Liver (tissue), 9 donors: ENCODE measurements around the gene TRIM63. TPM values are rescaled to one million over a fixed set of nuclear protein-coding genes. Genes with fewer than 3 reads are reported as not detected.
"Not testable (repeated sequence)": the region's sequence is repeated elsewhere in the genome, so short reads cannot be mapped to it uniquely, and the experiment has no call there.

Experiments
- DNase-seq: peaks from one replicate; pipeline ENCODE4 v3.0.0-alpha.2; 2017; ENCODE audit warnings: low spot score
- H3K27ac ChIP-seq, 2 donors: one replicate each; pipeline ENCODE4 v1.7.0; 2013; ENCODE audit warnings: inconsistent platforms in 2 of 2, low read length in 2 of 2, control low read depth in 1 of 2, low read depth in 1 of 2, mild to moderate bottlenecking in 1 of 2
- H3K27me3 ChIP-seq, 4 donors: one replicate each; pipeline versions ENCODE4 v1.6.1 to v1.7.0; 2013; ENCODE audit warnings: low read length in 3 of 4, inconsistent platforms in 1 of 4, mild to moderate bottlenecking in 1 of 4, moderate library complexity in 1 of 4; ENCODE audit not compliant: control insufficient read depth in 4 of 4, insufficient read depth in 4 of 4
- H3K36me3 ChIP-seq, 4 donors: one replicate each; pipeline versions ENCODE4 v1.6.1 to v1.7.0; 2013; ENCODE audit warnings: low read length in 3 of 4, mild to moderate bottlenecking in 3 of 4, low read depth in 1 of 4, moderate library complexity in 1 of 4; ENCODE audit not compliant: control insufficient read depth in 4 of 4, insufficient read depth in 3 of 4
- H3K4me1 ChIP-seq, 4 donors: one replicate each; pipeline versions ENCODE4 v1.6.1 to v1.7.0; 2013; ENCODE audit warnings: low read length in 3 of 4, mild to moderate bottlenecking in 3 of 4, moderate library complexity in 1 of 4; ENCODE audit not compliant: control insufficient read depth in 4 of 4, insufficient read depth in 4 of 4
- H3K4me3 ChIP-seq, 3 donors: one replicate each; pipeline versions ENCODE4 v1.6.1 to v1.7.0; 2013; ENCODE audit warnings: low read length in 3 of 3, control low read depth in 1 of 3, low read depth in 1 of 3, mild to moderate bottlenecking in 1 of 3
- H3K9ac ChIP-seq, 2 donors: one replicate each; pipeline ENCODE4 v1.7.0; 2013; ENCODE audit warnings: low read length in 2 of 2, mild to moderate bottlenecking in 2 of 2, moderate library complexity in 2 of 2, control low read depth in 1 of 2, low read depth in 1 of 2
- H3K9me3 ChIP-seq, 4 donors: one replicate each; pipeline versions ENCODE4 v1.6.1 to v1.7.0; 2013; ENCODE audit warnings: low read length in 3 of 4; ENCODE audit not compliant: control insufficient read depth in 4 of 4
- FOXA2 ChIP-seq: IDR thresholded peaks from 2 replicates; pipeline ENCODE4 v1.6.1; 2016; ENCODE audit warnings: antibody characterized with exemption
- GABPA ChIP-seq, 2 donors: IDR thresholded peaks in 1 of 2; conservative IDR thresholded peaks in 1 of 2; 2 replicates each; pipeline ENCODE4 v1.6.1; 2016; ENCODE audit warnings: antibody characterized with exemption in 2 of 2, mild to moderate bottlenecking in 1 of 2, moderate library complexity in 1 of 2
- HNF4G ChIP-seq: IDR thresholded peaks from 2 replicates; pipeline ENCODE4 v1.6.1; 2016; ENCODE audit warnings: antibody characterized with exemption
- JUND ChIP-seq, 2 donors: IDR thresholded peaks; 2 replicates each; pipeline ENCODE4 v1.6.1; 2016; ENCODE audit warnings: antibody characterized with exemption in 2 of 2
- NR2F2 ChIP-seq: IDR thresholded peaks from 2 replicates; pipeline ENCODE4 v1.6.1; 2016; ENCODE audit warnings: antibody characterized with exemption
- RAD21 ChIP-seq, 2 donors: IDR thresholded peaks; 2 replicates each; pipeline ENCODE4 v1.6.1; 2016; ENCODE audit warnings: antibody characterized with exemption in 2 of 2, mild to moderate bottlenecking in 2 of 2
- REST ChIP-seq: IDR thresholded peaks from 2 replicates; pipeline ENCODE4 v1.6.1; 2016; ENCODE audit warnings: antibody characterized with exemption, mild to moderate bottlenecking
- RXRA ChIP-seq, 2 donors: IDR thresholded peaks; 2 replicates each; pipeline ENCODE4 v1.6.1; 2017 to 2018; ENCODE audit warnings: antibody characterized with exemption in 2 of 2, mild to moderate bottlenecking in 1 of 2
- TAF1 ChIP-seq: conservative IDR thresholded peaks from 2 replicates; pipeline ENCODE4 v1.6.1; 2016; ENCODE audit warnings: antibody characterized with exemption, mild to moderate bottlenecking
- YY1 ChIP-seq: IDR thresholded peaks from 2 replicates; pipeline ENCODE4 v1.6.1; 2016; ENCODE audit warnings: antibody characterized with exemption, mild to moderate bottlenecking
- ZBTB33 ChIP-seq: IDR thresholded peaks from 2 replicates; pipeline ENCODE4 v1.6.1; 2016; ENCODE audit warnings: antibody characterized with exemption
- WGBS: extraction: QIAGEN DNeasy Blood & Tissue Kit; methylation state at CpG from one replicate; pipeline ENCODE4 v1.1.7; 2013; 5-methylcytosine and 5-hydroxymethylcytosine counted together
- polyA plus RNA-seq, 2 donors: library from polyadenylated mRNA; stranded (reverse) in 1 of 2; unstranded in 1 of 2; fragments of 200-250 nt in 1 of 2; fragments of >200 nt in 1 of 2; fragmentation: Nextera tagmentation in 1 of 2; extraction: Ambion mirVana in 1 of 2; gene quantifications; one replicate each; pipeline versions ENCODE4 v1.2.1 to v1.2.3, GENCODE V29; 2013 to 2015
- total RNA-seq, 2 donors: library from RNA; depleted of rRNA; stranded (reverse); fragments of >200 nt; gene quantifications; one replicate each; pipeline ENCODE4 v1.2.3, GENCODE V29; 2014
- TF ChIP-seq, protein P1 (sequence below): fragments of 150-350 bp; IDR thresholded peaks from 2 replicates; pipeline ENCODE4 v1.5.1; 2017; ENCODE audit warnings: improper control_type of control experiment, low read depth, low read length; ENCODE audit not compliant: missing input control
- donor health status: healthy.
- donor health status: healthy.
- donor health status: healthy.
- donor health status: healthy.
- donor health status: healthy.

The TRIM63 gene
- total and polyA plus RNA-seq, 4 donors = 0.03 TPM; not detected in 3

DNA sequence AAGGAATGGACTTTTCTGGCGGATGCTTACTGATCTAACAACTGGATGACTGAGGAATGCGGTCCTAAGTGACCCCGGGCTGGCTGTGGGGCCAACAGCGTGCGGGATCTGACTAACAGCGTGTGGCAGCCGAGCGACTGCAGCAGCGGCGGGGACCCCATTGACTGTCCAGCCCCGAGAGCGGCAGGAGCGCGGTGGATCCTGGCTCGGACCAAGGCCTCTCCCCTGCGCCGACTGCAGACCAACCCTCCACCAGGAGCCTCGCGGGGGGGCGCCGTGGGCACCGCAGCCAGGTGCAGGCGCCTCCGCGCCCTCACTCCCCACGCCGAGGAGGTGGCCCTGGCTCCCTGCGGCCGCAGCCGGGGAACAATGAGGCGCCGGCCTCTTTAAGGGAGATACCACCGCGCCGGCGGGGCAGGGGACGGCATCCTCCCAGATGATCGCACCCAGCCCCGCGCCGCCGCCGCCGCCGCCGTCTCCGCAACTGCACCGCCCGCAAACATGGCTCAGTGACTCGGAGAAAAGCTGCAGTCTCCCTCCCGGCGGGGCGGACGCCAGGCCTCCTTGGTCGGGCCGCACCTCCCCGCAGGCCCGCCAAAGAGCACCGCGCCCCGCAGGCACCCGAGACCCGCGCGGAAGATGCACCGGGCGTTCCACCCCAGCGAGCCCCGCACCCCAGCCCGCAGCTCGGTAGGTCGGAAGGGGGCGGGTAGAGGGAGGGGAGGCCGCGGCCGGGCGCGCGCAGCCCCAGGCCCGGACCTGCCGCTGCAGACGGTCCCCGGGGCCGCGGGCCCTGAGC, 43.5 kb upstream of the TRIM63 start:
- H3K9ac ChIP-seq = peak overlapping the region; percentile 74 to 95
- WGBS = under 1% methylated on average over 85 of the region's 85 CpGs
- no peaks in the 10 kb centered on the region for H3K36me3 ChIP-seq
- H3K27ac ChIP-seq = peak overlapping the region; percentile 84 to 98
- peak; percentile 84 for DNase-seq
- H3K4me1 ChIP-seq = peaks cover 9 to 34% (median 32%) of the 10 kb centered on the region in 4 donors
- no peaks in the 10 kb centered on the region for H3K9me3 ChIP-seq
- no peaks in the 10 kb centered on the region for H3K27me3 ChIP-seq
- H3K4me3 ChIP-seq = peak overlapping the region; percentile 76 to 100 (median 97)
- TF ChIP-seq RAD21 (IDR thresholded peaks at IDR 0.05) (peak in 1 of 2 donors; percentile 11), REST (peak; percentile 21), TAF1 (no peak)

- DNase-seq = no peak
- H3K27me3 ChIP-seq = no peaks in the 10 kb centered on the region
- H3K9me3 ChIP-seq = no peaks in the 10 kb centered on the region
- no peaks in the 10 kb centered on the region for H3K36me3 ChIP-seq
- H3K9ac ChIP-seq = peak overlapping the region; percentile 7 to 28
- TF ChIP-seq RXRA (IDR thresholded peaks at IDR 0.05) (no peak), TAF1 (no peak), YY1 (no peak), GABPA (IDR thresholded peaks at IDR 0.05 in 1 of 2, conservative IDR thresholded peaks at IDR 0.05 in 1 of 2) (no peak), JUND (IDR thresholded peaks at IDR 0.05) (no peak), ZBTB33 (no peak), HNF4G (no peak), FOXA2 (no peak), RAD21 (IDR thresholded peaks at IDR 0.05) (no peak), NR2F2 (no peak)
- TF ChIP-seq, protein P1, sequence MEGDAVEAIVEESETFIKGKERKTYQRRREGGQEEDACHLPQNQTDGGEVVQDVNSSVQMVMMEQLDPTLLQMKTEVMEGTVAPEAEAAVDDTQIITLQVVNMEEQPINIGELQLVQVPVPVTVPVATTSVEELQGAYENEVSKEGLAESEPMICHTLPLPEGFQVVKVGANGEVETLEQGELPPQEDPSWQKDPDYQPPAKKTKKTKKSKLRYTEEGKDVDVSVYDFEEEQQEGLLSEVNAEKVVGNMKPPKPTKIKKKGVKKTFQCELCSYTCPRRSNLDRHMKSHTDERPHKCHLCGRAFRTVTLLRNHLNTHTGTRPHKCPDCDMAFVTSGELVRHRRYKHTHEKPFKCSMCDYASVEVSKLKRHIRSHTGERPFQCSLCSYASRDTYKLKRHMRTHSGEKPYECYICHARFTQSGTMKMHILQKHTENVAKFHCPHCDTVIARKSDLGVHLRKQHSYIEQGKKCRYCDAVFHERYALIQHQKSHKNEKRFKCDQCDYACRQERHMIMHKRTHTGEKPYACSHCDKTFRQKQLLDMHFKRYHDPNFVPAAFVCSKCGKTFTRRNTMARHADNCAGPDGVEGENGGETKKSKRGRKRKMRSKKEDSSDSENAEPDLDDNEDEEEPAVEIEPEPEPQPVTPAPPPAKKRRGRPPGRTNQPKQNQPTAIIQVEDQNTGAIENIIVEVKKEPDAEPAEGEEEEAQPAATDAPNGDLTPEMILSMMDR = no peak
- WGBS = 82% methylated on average over 5 of the region's 5 CpGs
- H3K4me3 ChIP-seq = no peak overlapping the region
- no peak overlapping the region for H3K27ac ChIP-seq
- peaks cover 9 to 26% (median 25%) of the 10 kb centered on the region in 4 donors for H3K4me1 ChIP-seq
Observed at GRCh38 chr1:26109229-26110164, 42.1 kb upstream of the TRIM63 start.

DNA sequence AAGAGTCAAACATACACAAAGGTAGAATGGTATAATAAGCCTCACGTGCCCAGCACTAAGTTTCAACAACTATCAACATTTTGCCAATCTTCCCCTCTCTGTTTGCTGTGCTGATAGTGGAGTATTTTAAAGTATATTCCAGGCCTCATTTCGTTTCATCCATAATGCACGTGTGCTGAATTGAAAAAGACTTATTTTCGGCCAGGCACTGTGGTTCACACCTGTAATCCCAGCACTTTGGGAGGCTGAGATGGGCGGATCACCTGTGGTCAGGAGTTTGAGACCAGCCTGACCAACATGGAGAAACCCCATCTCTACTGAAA, 37.8 kb upstream of the TRIM63 start:
- not testable (repeated sequence) for H3K4me1 ChIP-seq, H3K36me3 ChIP-seq, H3K27me3 ChIP-seq, H3K4me3 ChIP-seq, H3K9ac ChIP-seq, H3K27ac ChIP-seq, DNase-seq, H3K9me3 ChIP-seq
- WGBS = 46% methylated on average over 5 of the region's 5 CpGs
